ENCODE results near the gene ISM1.

Gene ISM1

GRCh38 chr20:13296070-13296469, 75.0 kb downstream of the ISM1 start:
- no peaks in the 10 kb centered on the region for H3K4me1 ChIP-seq (ENCODE audit: control insufficient read depth, insufficient read depth, low read length, unreplicated experiment)

GRCh38 chr20:13297147-13297899, 76.2 kb downstream of the ISM1 start:
- peaks cover 8% of the 10 kb centered on the region; the same call in 1 of the 2 replicates for H3K27me3 ChIP-seq (ENCODE audit: insufficient read depth, low read length)
- H3K4me1 ChIP-seq (ENCODE audit: control insufficient read depth, insufficient read depth, low read length, unreplicated experiment) = no peaks in the 10 kb centered on the region
- H2AFZ ChIP-seq (ENCODE audit: low read length, unreplicated experiment) = no peak overlapping the region
- H3K36me3 ChIP-seq (ENCODE audit: insufficient read depth, low read length) = no peaks in the 10 kb centered on the region
- no peak overlapping the region for H3K4me3 ChIP-seq (ENCODE audit: low read depth, low read length)
- H3K27ac ChIP-seq (ENCODE audit: low read depth, low read length) = no peak overlapping the region
- H3K79me2 ChIP-seq (ENCODE audit: control insufficient read depth, insufficient read depth, low read length, unreplicated experiment) = no peaks in the 10 kb centered on the region

More at GRCh38 chr20:13296070-13296469, 75.0 kb downstream of the ISM1 start:
- Histone ChIP-seq H3K4me3 (ENCODE audit: low read depth, low read length) (no peak overlapping the region), H2AFZ (ENCODE audit: low read length, unreplicated experiment) (no peak overlapping the region), H3K36me3 (ENCODE audit: insufficient read depth, low read length) (no peaks in the 10 kb centered on the region), H3K79me2 (ENCODE audit: control insufficient read depth, insufficient read depth, low read length, unreplicated experiment) (no peaks in the 10 kb centered on the region), H3K27me3 (ENCODE audit: insufficient read depth, low read length) (peaks cover 8% of the 10 kb centered on the region; the same call in 1 of the 2 replicates), H3K27ac (ENCODE audit: low read depth, low read length) (no peak overlapping the region)

GRCh38 chr20:13298692-13299373, 77.8 kb downstream of the ISM1 start:
- no peaks in the 10 kb centered on the region for H3K79me2 ChIP-seq (ENCODE audit: control insufficient read depth, insufficient read depth, low read length, unreplicated experiment)
- no peak overlapping the region for H3K27ac ChIP-seq (ENCODE audit: low read depth, low read length)
- no peaks in the 10 kb centered on the region for H3K4me1 ChIP-seq (ENCODE audit: control insufficient read depth, insufficient read depth, low read length, unreplicated experiment)
- no peaks in the 10 kb centered on the region for H3K36me3 ChIP-seq (ENCODE audit: insufficient read depth, low read length)
- peaks cover 12% of the 10 kb centered on the region for H3K27me3 ChIP-seq (ENCODE audit: insufficient read depth, low read length)
- H2AFZ ChIP-seq (ENCODE audit: low read length, unreplicated experiment) = no peak overlapping the region
- no peak overlapping the region for H3K4me3 ChIP-seq (ENCODE audit: low read depth, low read length)

- no peaks in the 10 kb centered on the region for H3K79me2 ChIP-seq (ENCODE audit: control insufficient read depth, insufficient read depth, low read length, unreplicated experiment)
- peaks cover 12% of the 10 kb centered on the region for H3K27me3 ChIP-seq (ENCODE audit: insufficient read depth, low read length)
- no peak overlapping the region for H2AFZ ChIP-seq (ENCODE audit: low read length, unreplicated experiment)
- H3K36me3 ChIP-seq (ENCODE audit: insufficient read depth, low read length) = no peaks in the 10 kb centered on the region
- H3K27ac ChIP-seq (ENCODE audit: low read depth, low read length) = no peak overlapping the region
- no peaks in the 10 kb centered on the region for H3K4me1 ChIP-seq (ENCODE audit: control insufficient read depth, insufficient read depth, low read length, unreplicated experiment)
- H3K4me3 ChIP-seq (ENCODE audit: low read depth, low read length) = no peak overlapping the region
Observed at GRCh38 chr20:13299401-13299800, 78.3 kb downstream of the ISM1 start.

GRCh38 chr20:13301596-13301995, 80.5 kb downstream of the ISM1 start:
- Histone ChIP-seq H3K79me2 (ENCODE audit: control insufficient read depth, insufficient read depth, low read length, unreplicated experiment) (no peaks in the 10 kb centered on the region), H3K4me3 (ENCODE audit: low read depth, low read length) (no peak overlapping the region), H3K4me1 (ENCODE audit: control insufficient read depth, insufficient read depth, low read length, unreplicated experiment) (no peaks in the 10 kb centered on the region), H3K36me3 (ENCODE audit: insufficient read depth, low read length) (no peaks in the 10 kb centered on the region), H2AFZ (ENCODE audit: low read length, unreplicated experiment) (no peak overlapping the region), H3K27ac (ENCODE audit: low read depth, low read length) (no peak overlapping the region), H3K27me3 (ENCODE audit: insufficient read depth, low read length) (peaks cover 10% of the 10 kb centered on the region; the same call in 1 of the 2 replicates)

GRCh38 chr20:13302647-13303450, 81.8 kb downstream of the ISM1 start:
- no peaks in the 10 kb centered on the region for H3K4me1 ChIP-seq (ENCODE audit: control insufficient read depth, insufficient read depth, low read length, unreplicated experiment)

GRCh38 chr20:13305284-13305683, 84.2 kb downstream of the ISM1 start:
- H3K27ac ChIP-seq (ENCODE audit: low read depth, low read length) = no peak overlapping the region
- no peaks in the 10 kb centered on the region for H3K4me1 ChIP-seq (ENCODE audit: control insufficient read depth, insufficient read depth, low read length, unreplicated experiment)

More at GRCh38 chr20:13302647-13303450, 81.8 kb downstream of the ISM1 start:
- Histone ChIP-seq H3K36me3 (ENCODE audit: insufficient read depth, low read length) (no peaks in the 10 kb centered on the region), H2AFZ (ENCODE audit: low read length, unreplicated experiment) (no peak overlapping the region), H3K4me3 (ENCODE audit: low read depth, low read length) (no peak overlapping the region), H3K27me3 (ENCODE audit: insufficient read depth, low read length) (peaks cover 22% of the 10 kb centered on the region; the same call in 1 of the 2 replicates), H3K79me2 (ENCODE audit: control insufficient read depth, insufficient read depth, low read length, unreplicated experiment) (no peaks in the 10 kb centered on the region), H3K27ac (ENCODE audit: low read depth, low read length) (no peak overlapping the region)

GRCh38 chr20:13307562-13308163, 86.6 kb downstream of the ISM1 start:
- no peaks in the 10 kb centered on the region for H3K4me1 ChIP-seq (ENCODE audit: control insufficient read depth, insufficient read depth, low read length, unreplicated experiment)
- H3K79me2 ChIP-seq (ENCODE audit: control insufficient read depth, insufficient read depth, low read length, unreplicated experiment) = no peaks in the 10 kb centered on the region
- H3K27ac ChIP-seq (ENCODE audit: low read depth, low read length) = no peak overlapping the region
- H2AFZ ChIP-seq (ENCODE audit: low read length, unreplicated experiment) = no peak overlapping the region
- H3K4me3 ChIP-seq (ENCODE audit: low read depth, low read length) = no peak overlapping the region
- no peaks in the 10 kb centered on the region for H3K36me3 ChIP-seq (ENCODE audit: insufficient read depth, low read length)
- H3K27me3 ChIP-seq (ENCODE audit: insufficient read depth, low read length) = peaks cover 45% of the 10 kb centered on the region

More at GRCh38 chr20:13305284-13305683, 84.2 kb downstream of the ISM1 start:
- H3K4me3 ChIP-seq (ENCODE audit: low read depth, low read length) = no peak overlapping the region
- no peaks in the 10 kb centered on the region for H3K36me3 ChIP-seq (ENCODE audit: insufficient read depth, low read length)
- no peaks in the 10 kb centered on the region for H3K79me2 ChIP-seq (ENCODE audit: control insufficient read depth, insufficient read depth, low read length, unreplicated experiment)
- H2AFZ ChIP-seq (ENCODE audit: low read length, unreplicated experiment) = no peak overlapping the region
- peaks cover 35% of the 10 kb centered on the region for H3K27me3 ChIP-seq (ENCODE audit: insufficient read depth, low read length)

GRCh38 chr20:13312300-13312699, 91.2 kb downstream of the ISM1 start:
- peaks cover 41% of the 10 kb centered on the region for H3K27me3 ChIP-seq (ENCODE audit: insufficient read depth, low read length)
- H3K27ac ChIP-seq (ENCODE audit: low read depth, low read length) = no peak overlapping the region
- no peaks in the 10 kb centered on the region for H3K4me1 ChIP-seq (ENCODE audit: control insufficient read depth, insufficient read depth, low read length, unreplicated experiment)
- H3K79me2 ChIP-seq (ENCODE audit: control insufficient read depth, insufficient read depth, low read length, unreplicated experiment) = no peaks in the 10 kb centered on the region
- no peak overlapping the region for H3K4me3 ChIP-seq (ENCODE audit: low read depth, low read length)
- H3K36me3 ChIP-seq (ENCODE audit: insufficient read depth, low read length) = no peaks in the 10 kb centered on the region
- no peak overlapping the region for H2AFZ ChIP-seq (ENCODE audit: low read length, unreplicated experiment)

- Histone ChIP-seq H3K4me1 (ENCODE audit: control insufficient read depth, insufficient read depth, low read length, unreplicated experiment) (no peaks in the 10 kb centered on the region), H2AFZ (ENCODE audit: low read length, unreplicated experiment) (no peak overlapping the region), H3K36me3 (ENCODE audit: insufficient read depth, low read length) (no peaks in the 10 kb centered on the region), H3K27ac (ENCODE audit: low read depth, low read length) (no peak overlapping the region), H3K27me3 (ENCODE audit: insufficient read depth, low read length) (peaks cover 33% of the 10 kb centered on the region), H3K4me3 (ENCODE audit: low read depth, low read length) (no peak overlapping the region), H3K79me2 (ENCODE audit: control insufficient read depth, insufficient read depth, low read length, unreplicated experiment) (no peaks in the 10 kb centered on the region)
Observed at GRCh38 chr20:13313201-13313600, 92.1 kb downstream of the ISM1 start.

Measured in ACC112 (cell line).